Upper lobe of left lung (tissue), 4 donors: ENCODE data around the gene KCNMA1.

Experiments used
- EP300 ChIP-seq, 4 donors: sonication (generic); formaldehyde crosslinking; IDR thresholded peaks; one replicate each; pipeline ENCODE4 v1.5.1; 2017; ENCODE audit warnings: antibody characterized with exemption in 4 of 4, control low read depth in 2 of 4
- POLR2A ChIP-seq, 4 donors: fragments of 450-650 bp; IDR thresholded peaks; one replicate each; pipeline ENCODE4 v1.5.1; 2016 to 2017; ENCODE audit warnings: antibody characterized with exemption in 4 of 4, mild to moderate bottlenecking in 2 of 4
- TF ChIP-seq, protein P1 (sequence below), 6 experiments: fragments of 450-650 bp in 4 of 6; fragments of 200-600 bp in 2 of 6; sonication (generic) in 2 of 6; IDR thresholded peaks; one replicate each; pipeline ENCODE4 v1.5.1; 2016 to 2019; ENCODE audit warnings: antibody characterized with exemption in 6 of 6

- TF ChIP-seq, protein P1, sequence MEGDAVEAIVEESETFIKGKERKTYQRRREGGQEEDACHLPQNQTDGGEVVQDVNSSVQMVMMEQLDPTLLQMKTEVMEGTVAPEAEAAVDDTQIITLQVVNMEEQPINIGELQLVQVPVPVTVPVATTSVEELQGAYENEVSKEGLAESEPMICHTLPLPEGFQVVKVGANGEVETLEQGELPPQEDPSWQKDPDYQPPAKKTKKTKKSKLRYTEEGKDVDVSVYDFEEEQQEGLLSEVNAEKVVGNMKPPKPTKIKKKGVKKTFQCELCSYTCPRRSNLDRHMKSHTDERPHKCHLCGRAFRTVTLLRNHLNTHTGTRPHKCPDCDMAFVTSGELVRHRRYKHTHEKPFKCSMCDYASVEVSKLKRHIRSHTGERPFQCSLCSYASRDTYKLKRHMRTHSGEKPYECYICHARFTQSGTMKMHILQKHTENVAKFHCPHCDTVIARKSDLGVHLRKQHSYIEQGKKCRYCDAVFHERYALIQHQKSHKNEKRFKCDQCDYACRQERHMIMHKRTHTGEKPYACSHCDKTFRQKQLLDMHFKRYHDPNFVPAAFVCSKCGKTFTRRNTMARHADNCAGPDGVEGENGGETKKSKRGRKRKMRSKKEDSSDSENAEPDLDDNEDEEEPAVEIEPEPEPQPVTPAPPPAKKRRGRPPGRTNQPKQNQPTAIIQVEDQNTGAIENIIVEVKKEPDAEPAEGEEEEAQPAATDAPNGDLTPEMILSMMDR (IDR thresholded peaks at IDR 0.05) = no peak
- no peak for TF ChIP-seq EP300 (IDR thresholded peaks at IDR 0.05)
- TF ChIP-seq POLR2A (IDR thresholded peaks at IDR 0.05) = no peak
Measured at GRCh38 chr10:77038407-77038806, 599.2 kb downstream of the KCNMA1 start.
